ENCODE results near the gene SKIDA1.

DNA sequence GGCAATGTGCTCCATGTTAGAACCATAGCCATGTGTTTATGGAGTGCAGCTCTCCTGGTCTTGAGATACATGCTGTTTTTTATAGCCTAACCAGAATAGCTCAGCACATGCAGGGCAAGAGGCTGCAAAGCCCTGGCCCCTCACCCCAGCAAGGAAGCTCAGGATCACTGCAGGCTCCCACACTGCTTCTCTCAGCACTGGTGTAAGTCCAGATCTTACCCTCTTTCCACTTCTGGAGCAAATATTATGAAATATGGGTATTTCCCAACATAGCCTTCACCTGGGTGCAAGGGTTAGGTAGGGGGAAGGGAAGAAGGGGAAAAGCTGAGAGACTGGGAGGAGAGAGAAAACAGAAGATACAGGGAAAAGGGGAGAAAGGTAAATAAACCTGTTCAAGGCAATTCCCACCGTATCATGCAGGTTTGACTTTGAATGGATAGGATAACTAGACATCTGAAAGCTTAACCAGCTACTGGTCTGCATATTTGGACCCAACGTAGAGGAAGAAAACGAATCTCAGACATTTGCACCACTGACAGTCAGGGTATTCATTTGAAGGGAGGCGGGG is 19.7 kb downstream of the SKIDA1 start:
- TF ChIP-seq, protein P1, sequence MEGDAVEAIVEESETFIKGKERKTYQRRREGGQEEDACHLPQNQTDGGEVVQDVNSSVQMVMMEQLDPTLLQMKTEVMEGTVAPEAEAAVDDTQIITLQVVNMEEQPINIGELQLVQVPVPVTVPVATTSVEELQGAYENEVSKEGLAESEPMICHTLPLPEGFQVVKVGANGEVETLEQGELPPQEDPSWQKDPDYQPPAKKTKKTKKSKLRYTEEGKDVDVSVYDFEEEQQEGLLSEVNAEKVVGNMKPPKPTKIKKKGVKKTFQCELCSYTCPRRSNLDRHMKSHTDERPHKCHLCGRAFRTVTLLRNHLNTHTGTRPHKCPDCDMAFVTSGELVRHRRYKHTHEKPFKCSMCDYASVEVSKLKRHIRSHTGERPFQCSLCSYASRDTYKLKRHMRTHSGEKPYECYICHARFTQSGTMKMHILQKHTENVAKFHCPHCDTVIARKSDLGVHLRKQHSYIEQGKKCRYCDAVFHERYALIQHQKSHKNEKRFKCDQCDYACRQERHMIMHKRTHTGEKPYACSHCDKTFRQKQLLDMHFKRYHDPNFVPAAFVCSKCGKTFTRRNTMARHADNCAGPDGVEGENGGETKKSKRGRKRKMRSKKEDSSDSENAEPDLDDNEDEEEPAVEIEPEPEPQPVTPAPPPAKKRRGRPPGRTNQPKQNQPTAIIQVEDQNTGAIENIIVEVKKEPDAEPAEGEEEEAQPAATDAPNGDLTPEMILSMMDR (IDR thresholded peaks at IDR 0.05; ENCODE audit: low read length) = no peak
- no peak for TF ChIP-seq EZH2 (IDR thresholded peaks at IDR 0.05; ENCODE audit: borderline replicate concordance, low read length)
